Calu3 (cell line): ENCODE results near the gene GRIK2. TPM values are rescaled to one million over a fixed set of nuclear protein-coding genes. Genes with fewer than 3 reads are reported as not detected.

ENCODE experiments used
- BruUV-seq: library from RNA; stranded (reverse); fragments of 400-500 nt; replicated peaks from 2 replicates; lab custom pipeline; 2021; lab: Mats Ljungman, UMichigan
- CTCF ChIA-PET: fragments of 300-600 bp; sonication (Branson Sonifier 250); formaldehyde crosslinking; loops from one replicate; lab custom pipeline; 2022; ENCODE audit warnings: antibody characterized with exemption; lab: Charles Lee
- DNase-seq: peaks from one replicate; pipeline ENCODE4 v3.0.0; 2022
- H3K27ac Mint-ChIP-seq: one replicate; pipeline ENCODE4 v1.8.0; 2022; ENCODE audit warnings: mixed read lengths; ENCODE audit not compliant: unreplicated experiment
- H3K27me3 Mint-ChIP-seq: one replicate; pipeline ENCODE4 v1.8.0; 2022; ENCODE audit warnings: mixed read lengths; ENCODE audit not compliant: unreplicated experiment
- H3K36me3 Mint-ChIP-seq: one replicate; pipeline ENCODE4 v1.8.0; 2022; ENCODE audit warnings: mild to moderate bottlenecking, moderate library complexity, mixed read lengths; ENCODE audit not compliant: insufficient read depth, unreplicated experiment
- H3K4me1 Mint-ChIP-seq: one replicate; pipeline ENCODE4 v1.8.0; 2022; ENCODE audit warnings: mild to moderate bottlenecking, low read depth, mixed read lengths; ENCODE audit not compliant: unreplicated experiment
- H3K4me3 Mint-ChIP-seq: one replicate; pipeline ENCODE4 v1.8.0; 2022; ENCODE audit warnings: mild to moderate bottlenecking, low read depth, moderate library complexity, mixed read lengths; ENCODE audit not compliant: unreplicated experiment
- H3K9me3 Mint-ChIP-seq: one replicate; pipeline ENCODE4 v1.8.0; 2022; ENCODE audit warnings: low read depth, mixed read lengths; ENCODE audit not compliant: unreplicated experiment
- CTCF ChIP-seq: fragments of 200-600 bp; IDR thresholded peaks from one replicate; pipeline ENCODE4 v1.8.0; 2022; ENCODE audit warnings: antibody characterized with exemption; ENCODE audit not compliant: unreplicated experiment
- intact Hi-C: fragments of 100-400 bp; cut with micrococcal nuclease; formaldehyde crosslinking; loops from one replicate; pipeline ENCODE4 v1.10.0; 2022; ENCODE audit not compliant: unreplicated experiment
- total RNA-seq: library from RNA; stranded (reverse); gene quantifications from 2 replicates; pipeline ENCODE4 v1.2.3, GENCODE V29; 2022

GRIK2 gene
- total RNA-seq, 1 experiment from 2014 or later = 3.3 TPM

- no TSS peak for BruUV-seq
- Mint-ChIP-seq H3K4me3 (no peak overlapping the region), H3K9me3 (no peaks in the 10 kb centered on the region), H3K27ac (no peak overlapping the region), H3K27me3 (no peaks in the 10 kb centered on the region), H3K36me3 (no peaks in the 10 kb centered on the region), H3K4me1 (no peaks in the 10 kb centered on the region)
- DNase-seq = no peak
- intact Hi-C loops = no loop called here
- CTCF ChIA-PET = no interaction called here
- no peak for TF ChIP-seq CTCF
Measured at GRCh38 chr6:101413773-101414172, 20.3 kb downstream of the GRIK2 start.

GRCh38 chr6:101417900-101418299, 24.4 kb downstream of the GRIK2 start:
- Mint-ChIP-seq H3K4me1 (no peaks in the 10 kb centered on the region), H3K27ac (no peak overlapping the region), H3K27me3 (no peaks in the 10 kb centered on the region), H3K4me3 (no peak overlapping the region), H3K9me3 (no peaks in the 10 kb centered on the region), H3K36me3 (no peaks in the 10 kb centered on the region)
- intact Hi-C loops = no loop called here
- DNase-seq = no peak
- no peak for TF ChIP-seq CTCF
- CTCF ChIA-PET = no interaction called here
- no TSS peak for BruUV-seq

- intact Hi-C loops = no loop called here
- H3K4me3 Mint-ChIP-seq = no peak overlapping the region
- no peak for DNase-seq
- TF ChIP-seq CTCF = no peak
- H3K27ac Mint-ChIP-seq = no peak overlapping the region
- no TSS peak for BruUV-seq
- H3K9me3 Mint-ChIP-seq = no peaks in the 10 kb centered on the region
- H3K27me3 Mint-ChIP-seq = no peaks in the 10 kb centered on the region
- CTCF ChIA-PET = no interaction called here
- H3K4me1 Mint-ChIP-seq = no peaks in the 10 kb centered on the region
- no peaks in the 10 kb centered on the region for H3K36me3 Mint-ChIP-seq
Measured at GRCh38 chr6:101422251-101422650, 28.7 kb downstream of the GRIK2 start.

- no peak overlapping the region for H3K4me3 Mint-ChIP-seq
- H3K4me1 Mint-ChIP-seq = no peaks in the 10 kb centered on the region
- intact Hi-C loops = no loop called here
- no peak for TF ChIP-seq CTCF
- H3K36me3 Mint-ChIP-seq = no peaks in the 10 kb centered on the region
- DNase-seq = no peak
- H3K9me3 Mint-ChIP-seq = no peaks in the 10 kb centered on the region
- no peaks in the 10 kb centered on the region for H3K27me3 Mint-ChIP-seq
- CTCF ChIA-PET = no interaction called here
- no peak overlapping the region for H3K27ac Mint-ChIP-seq
- no TSS peak for BruUV-seq
Measured at GRCh38 chr6:101422811-101423210, 29.3 kb downstream of the GRIK2 start.

- Mint-ChIP-seq H3K4me1 (no peaks in the 10 kb centered on the region), H3K9me3 (no peaks in the 10 kb centered on the region), H3K27me3 (no peaks in the 10 kb centered on the region), H3K36me3 (no peaks in the 10 kb centered on the region), H3K4me3 (no peak overlapping the region), H3K27ac (no peak overlapping the region)
- no peak for TF ChIP-seq CTCF
- intact Hi-C loops = no loop called here
- CTCF ChIA-PET = no interaction called here
- BruUV-seq = no TSS peak
- DNase-seq = no peak
Measured at GRCh38 chr6:101429270-101429669, 35.8 kb downstream of the GRIK2 start.
